HL-60/S4 treated with phorbol 12-myristate 13-acetate at 8.2 ng/mL for 4 days and 3 days (cell line): Measurements from ENCODE around the gene ZNF771.

Experiments used
- in situ Hi-C: fragments of 300-500 bp; cut with MboI; formaldehyde crosslinking; loops from 2 replicates; pipeline ENCODE4 v1.15.0; 2022; ENCODE audit warnings: low sequenced_read_pairs

The ZNF771 gene

GRCh38 chr16:30407102-30407803 is at the start of gene ZNF771:
ZNF771 (plus strand) TSS chr16:30407606; CDS start chr16:30408054, 448 bp downstream.
- in situ Hi-C loops, result no loop called here

GRCh38 chr16:30357715-30358576 is 49.5 kb upstream of the ZNF771 start:
- in situ Hi-C loops, result no loop called here

- in situ Hi-C loops, result no loop called here
Observed at GRCh38 chr16:30358577-30358936, 48.8 kb upstream of the ZNF771 start.

- in situ Hi-C loops, result no loop called here
Observed at GRCh38 chr16:30358990-30359870, 48.2 kb upstream of the ZNF771 start.

- in situ Hi-C loops, result no loop called here
Observed at GRCh38 chr16:30359871-30360170, 47.6 kb upstream of the ZNF771 start.

GRCh38 chr16:30361180-30361579 is 46.2 kb upstream of the ZNF771 start:
- in situ Hi-C loops, result no loop called here

- in situ Hi-C loops, result no loop called here
Observed at GRCh38 chr16:30365200-30365599, 42.2 kb upstream of the ZNF771 start.

GRCh38 chr16:30366511-30366910 is 40.9 kb upstream of the ZNF771 start:
- in situ Hi-C loops, result no loop called here

- in situ Hi-C loops, result no loop called here
Observed at GRCh38 chr16:30367349-30368009, 39.9 kb upstream of the ZNF771 start.

- in situ Hi-C loops, result no loop called here
Observed at GRCh38 chr16:30368122-30368791, 39.1 kb upstream of the ZNF771 start.

GRCh38 chr16:30368792-30369090 is 38.7 kb upstream of the ZNF771 start:
- in situ Hi-C loops, result no loop called here

GRCh38 chr16:30369091-30369937 is 38.1 kb upstream of the ZNF771 start:
- in situ Hi-C loops, result no loop called here

- in situ Hi-C loops, result no loop called here
Observed at GRCh38 chr16:30369938-30370455, 37.4 kb upstream of the ZNF771 start.

GRCh38 chr16:30370456-30371247 is 36.8 kb upstream of the ZNF771 start, which contains the start of gene TBC1D10B:
TBC1D10B (minus strand) TSS chr16:30370494; CDS start chr16:30370183, 311 bp downstream.
- in situ Hi-C loops, result no loop called here

- in situ Hi-C loops, result no loop called here
Observed at GRCh38 chr16:30371248-30371816, 36.1 kb upstream of the ZNF771 start.

GRCh38 chr16:30372038-30372712 is 35.2 kb upstream of the ZNF771 start:
- in situ Hi-C loops, result no loop called here

- in situ Hi-C loops, result no loop called here
Observed at GRCh38 chr16:30372725-30373124, 34.7 kb upstream of the ZNF771 start.

GRCh38 chr16:30374538-30374937 is 32.9 kb upstream of the ZNF771 start, which contains the start of gene MYL11:
MYL11 (plus strand) TSS chr16:30374802; CDS start chr16:30374858, 56 bp downstream.
- in situ Hi-C loops, result no loop called here
